Measurements from ENCODE around the gene GAPDHS. TPM values are rescaled to one million over a fixed set of nuclear protein-coding genes. Genes with fewer than 3 reads are reported as not detected.
A peak's percentile ranks its signal among the peaks of the same experiment; 100 is the strongest.

GAPDHS gene
- total RNA-seq, 1 experiment from 2014 or later: not detected

DNA sequence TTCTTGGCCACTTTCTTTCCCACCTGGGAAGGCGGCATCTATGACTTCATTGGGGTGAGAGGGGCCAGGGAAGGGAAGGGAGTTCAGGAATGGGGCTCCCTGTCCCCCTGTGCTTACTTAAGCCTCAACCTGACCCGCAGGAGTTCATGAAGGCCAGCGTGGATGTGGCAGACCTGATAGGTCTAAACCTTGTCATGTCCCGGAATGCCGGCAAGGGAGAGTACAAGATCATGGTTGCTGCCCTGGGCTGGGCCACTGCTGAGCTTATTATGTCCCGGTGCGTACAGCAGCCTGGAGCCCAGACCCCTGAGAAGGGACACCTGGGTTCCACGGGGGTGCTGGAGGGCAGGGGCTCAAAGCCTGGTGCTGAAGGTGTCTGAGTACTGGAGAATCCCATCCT is 13.3 kb downstream of the GAPDHS start:
- Histone ChIP-seq H3K27ac (ENCODE audit: low read depth, low read length) (peak overlapping the region; percentile 89), H3K79me2 (ENCODE audit: insufficient read depth, low read length) (peaks cover 56% of the 10 kb centered on the region), H4K20me1 (ENCODE audit: insufficient read depth) (no peaks in the 10 kb centered on the region), H3K4me3 (replicated peaks in 1 of 2; ENCODE audit: low read depth in 1 of 2, low read length in 2 of 2) (peak overlapping the region; percentile 69 to 100), H3K27me3 (ENCODE audit: insufficient read depth, low read length) (no peaks in the 10 kb centered on the region), H3K9me3 (ENCODE audit: control insufficient read depth in 1 of 2, insufficient read depth in 1 of 2, low read depth in 1 of 2, low read length in 2 of 2) (no peaks in the 10 kb centered on the region), H3K36me3 (ENCODE audit: control insufficient read depth in 1 of 2, insufficient read depth in 2 of 2, low read length in 2 of 2) (peaks cover 7 to 36% of the 10 kb centered on the region in 2 experiments; a peak in 2 of 4 replicates), H3K9me2 (ENCODE audit: insufficient read depth) (no peaks in the 10 kb centered on the region), H3K9ac (ENCODE audit: low read length) (peak overlapping the region; percentile 100), H2AFZ (ENCODE audit: low read depth, low read length, poor library complexity, severe bottlenecking) (no peak overlapping the region), H3K4me2 (ENCODE audit: low read length) (peak overlapping the region; percentile 98), H3K4me1 (ENCODE audit: control insufficient read depth in 1 of 2, insufficient read depth in 2 of 2, low read length in 2 of 2) (peaks cover 9 to 22% of the 10 kb centered on the region in 2 experiments)
- no peak for DNase-seq (ENCODE audit: low read depth, low spot score)
- ChIA-PET POLR2A (no interaction called here), CTCF (no interaction called here), RAD21 (ENCODE audit: low non-redundant PET in 1 of 2, low total read pairs in 2 of 2, uncharacterized antibody in 2 of 2, unreplicated experiment in 2 of 2) (interaction anchor here in 1 of 2 experiments (0.6 kb wide), 1 partner anchor 274 kb away, joined by 5 read pairs; no protein-coding TSS in a partner anchor)
- no peak for ATAC-seq
- no TSS peak for BruUV-seq (replicated peaks)
- intact Hi-C loops (cut with micrococcal nuclease): loop anchor here (10.0 kb wide), 1 partner anchor 388 kb away; the partner anchor contains the start of gene LRFN3
- no peak for TF ChIP-seq REST (IDR thresholded peaks at IDR 0.05; ENCODE audit: low read depth)
- TF ChIP-seq CTCF (IDR thresholded peaks at IDR 0.05 in 2 of 3, conservative IDR thresholded peaks at IDR 0.05 in 1 of 3; ENCODE audit: borderline replicate concordance in 1 of 3, insufficient read depth in 1 of 3, low read depth in 2 of 3, low read length in 2 of 3): no peak
- no peak for TF ChIP-seq EZH2phosphoT487 (IDR thresholded peaks at IDR 0.05; ENCODE audit: borderline replicate concordance)
- TF ChIP-seq MAX (IDR thresholded peaks at IDR 0.05): no peak
- TF ChIP-seq JUND (IDR thresholded peaks at IDR 0.05): no peak
- no peak for TF ChIP-seq EZH2 (IDR thresholded peaks at IDR 0.05)
- no peak for TF ChIP-seq POLR2A (IDR thresholded peaks at IDR 0.05; ENCODE audit: borderline replicate concordance, extremely low read depth, insufficient read depth, insufficient read length)
- TF ChIP-seq ZFX (IDR thresholded peaks at IDR 0.05): no peak
- TF ChIP-seq ATF3 (IDR thresholded peaks at IDR 0.05): no peak
- TF ChIP-seq ZNF274 (IDR thresholded peaks at IDR 0.05; ENCODE audit: low read depth, low read length): no peak
